HG03378 (cell line): Measurements from ENCODE around the gene KMT5B.
"Not testable (repeated sequence)": the region's sequence is repeated elsewhere in the genome, so short reads cannot be mapped to it uniquely, and the experiment has no call there.

Experiments used
- ATAC-seq: cut with Tn5 transposase; IDR thresholded peaks from one replicate; pipeline ENCODE4 v1.9.1; 2021; ENCODE audit warnings: mild to moderate bottlenecking, moderate library complexity; ENCODE audit not compliant: unreplicated experiment

Gene KMT5B

DNA sequence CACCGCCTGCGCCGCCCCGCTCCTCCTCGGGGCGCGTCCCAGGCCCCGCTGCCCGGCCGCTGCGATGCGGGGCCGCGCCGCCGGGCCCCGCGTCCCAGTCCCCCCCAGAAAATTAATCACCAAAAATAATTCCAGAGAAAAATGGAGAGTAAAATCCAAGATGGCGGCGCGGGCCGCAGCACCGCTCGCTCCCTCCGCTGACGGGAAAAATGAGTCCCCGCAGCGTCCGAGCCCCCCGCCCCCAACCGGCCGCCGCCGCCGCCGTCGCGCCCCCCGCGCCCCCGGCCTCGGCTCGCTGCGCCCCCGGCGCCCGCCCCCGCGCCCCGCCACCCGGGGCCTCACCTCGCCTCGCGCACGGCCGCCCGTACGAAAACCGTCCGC is at the start of gene KMT5B:
KMT5B (minus strand) TSS at position 162 of the 381 bp plus-strand sequence. CDS start 23,220 bp downstream, outside the sequence.
- no peak for ATAC-seq

DNA sequence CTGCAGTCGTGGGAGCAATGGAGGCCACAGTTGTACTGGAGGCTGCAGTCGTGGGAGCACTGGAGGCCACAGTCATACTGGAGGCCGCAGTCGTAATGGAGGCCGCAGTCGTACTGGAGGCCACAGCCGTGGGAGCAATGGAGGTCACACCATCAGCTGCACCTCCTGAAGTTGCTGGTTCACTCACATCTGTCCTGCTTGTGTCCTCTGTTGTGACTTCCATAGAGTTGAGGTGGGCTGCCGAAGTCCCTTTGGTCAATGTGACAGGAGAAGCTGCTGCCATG is 49.4 kb upstream of the KMT5B start:
- ATAC-seq = no peak

DNA sequence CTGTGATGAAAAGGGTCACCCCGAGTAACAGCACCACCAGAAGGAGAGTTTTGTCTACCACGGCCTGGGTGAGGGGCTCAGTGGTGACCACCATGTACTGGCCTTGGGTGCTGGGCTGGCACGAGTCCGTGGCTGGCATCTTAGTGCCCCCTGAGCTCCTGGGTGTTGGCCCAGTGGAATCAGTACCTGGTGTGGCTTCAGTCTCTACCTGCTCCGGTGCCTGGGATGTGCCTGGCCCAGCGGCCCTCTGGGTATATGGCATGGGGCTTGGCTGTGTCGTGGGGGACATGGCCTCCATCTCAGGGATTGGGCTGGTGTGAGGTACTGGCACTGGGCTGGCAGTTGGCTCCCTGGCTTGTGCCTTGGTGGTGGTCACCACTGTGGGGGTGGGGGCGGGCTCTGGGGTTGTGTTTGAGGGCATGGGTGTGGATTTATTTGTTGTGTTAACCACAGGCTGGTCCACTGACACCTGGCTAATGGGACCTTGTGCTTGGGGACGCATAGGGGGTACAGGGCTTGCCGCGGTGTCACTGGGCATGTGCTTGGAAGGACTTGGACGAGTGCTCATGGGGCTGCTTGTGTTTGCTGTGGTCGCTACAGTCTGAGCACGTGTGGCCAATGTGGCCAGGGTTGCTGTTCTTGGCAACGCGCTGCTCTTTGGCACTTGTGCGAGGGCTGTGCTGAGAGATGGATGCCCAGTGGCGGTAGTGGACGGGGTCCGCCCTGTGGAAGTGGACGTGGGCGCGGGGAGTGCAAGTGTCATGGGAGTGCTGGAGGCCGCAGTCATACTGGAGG is 48.9 kb upstream of the KMT5B start:
- ATAC-seq = no peak

DNA sequence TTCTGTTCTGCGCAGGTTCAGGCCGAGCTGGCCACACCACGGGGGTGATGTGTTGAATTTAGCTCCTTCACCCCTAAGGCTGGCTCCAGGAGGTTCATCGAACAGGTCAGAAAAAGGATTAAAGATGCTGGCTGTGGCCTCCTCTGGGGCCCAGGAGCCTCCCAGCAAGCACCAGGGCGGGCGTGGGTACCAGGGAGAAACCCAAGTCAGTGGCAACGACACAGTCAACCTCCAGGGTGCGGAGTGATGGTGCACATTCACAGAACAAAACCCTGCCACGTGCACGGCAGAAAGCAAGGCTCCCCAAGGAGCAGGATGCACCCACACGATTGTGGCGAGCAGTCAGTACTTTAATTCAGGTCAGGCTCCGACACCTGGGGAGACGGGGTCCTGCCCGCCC is 47.9 kb upstream of the KMT5B start:
- no peak for ATAC-seq

DNA sequence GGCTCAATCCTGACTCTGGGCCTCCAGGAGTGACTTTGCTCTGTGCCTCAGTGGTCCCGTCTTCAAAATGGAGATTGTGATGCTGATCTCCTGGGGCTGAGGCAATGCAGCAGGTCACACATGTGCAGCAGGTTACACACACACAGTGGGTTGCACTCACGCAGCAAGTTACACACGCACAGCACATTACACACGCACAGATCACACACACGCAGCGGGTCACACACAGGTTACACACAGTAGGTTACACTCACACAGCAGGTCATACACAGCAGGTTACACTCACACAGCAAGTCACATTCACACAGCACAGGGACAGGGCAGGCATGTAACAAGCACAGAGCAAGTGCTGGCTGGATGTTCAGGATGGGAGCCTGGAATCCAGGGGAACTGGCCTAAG is 47.4 kb upstream of the KMT5B start:
- ATAC-seq = no peak

DNA sequence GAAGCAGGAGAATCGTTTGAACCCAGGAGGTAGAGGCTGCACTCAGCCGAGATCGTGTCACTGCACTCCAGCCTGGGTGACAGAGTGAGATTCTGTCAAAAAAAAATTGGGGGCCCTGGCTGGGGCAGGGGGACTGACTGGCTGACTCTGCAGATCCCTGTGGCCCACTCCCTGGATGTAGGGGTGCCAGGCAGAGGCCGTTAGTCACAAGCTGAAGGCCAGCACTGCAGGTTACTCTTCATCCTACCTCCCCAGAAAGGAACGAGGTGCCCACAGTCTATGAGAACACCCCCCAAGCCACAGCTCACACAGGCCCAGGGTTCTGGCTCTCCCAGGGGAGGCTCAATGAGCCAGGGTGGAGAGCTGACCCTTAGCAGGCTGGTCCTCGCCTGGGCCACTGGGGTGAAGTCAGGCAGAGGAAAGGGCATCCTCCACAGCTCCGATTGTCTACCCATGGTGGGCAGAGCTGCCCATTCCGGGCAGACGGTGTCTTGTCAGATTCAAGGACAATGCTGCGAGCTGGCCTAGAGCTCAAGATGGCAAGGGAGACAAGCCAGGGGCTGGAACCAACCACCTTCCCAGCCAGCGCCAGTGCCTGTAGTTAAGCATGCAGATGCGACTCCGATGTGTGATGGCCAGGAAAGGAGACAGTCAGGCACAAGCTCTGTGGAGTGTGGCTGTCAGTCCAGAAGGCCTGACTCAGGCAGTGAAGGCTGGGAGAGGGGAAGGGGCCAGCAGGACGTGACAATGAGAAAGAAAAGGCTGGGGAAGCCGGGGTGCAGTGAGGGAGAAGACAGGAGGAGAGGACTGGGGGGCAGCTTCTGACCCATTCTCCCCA is 46.2 kb upstream of the KMT5B start:
- ATAC-seq = no peak

DNA sequence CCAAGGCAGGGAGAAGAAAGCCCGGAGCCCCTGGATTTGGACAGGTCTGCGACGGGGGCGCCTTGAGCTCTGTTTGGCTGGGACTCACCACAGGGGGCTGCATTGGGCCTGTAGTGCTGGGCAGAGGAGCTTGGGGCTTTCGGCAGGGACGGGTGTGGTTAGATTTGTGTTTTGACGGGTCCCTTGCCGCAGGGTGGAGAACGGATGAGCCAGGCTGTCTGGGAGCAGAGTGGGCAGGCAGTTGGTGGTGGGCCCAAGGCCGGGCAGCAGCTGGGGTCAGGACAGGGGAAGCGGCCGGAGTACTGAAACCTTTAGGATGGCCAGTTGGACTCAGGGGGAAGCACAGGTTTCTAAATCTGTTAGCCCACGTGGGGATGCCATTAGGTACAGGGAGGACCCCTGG is 45.3 kb upstream of the KMT5B start:
- no peak for ATAC-seq

DNA sequence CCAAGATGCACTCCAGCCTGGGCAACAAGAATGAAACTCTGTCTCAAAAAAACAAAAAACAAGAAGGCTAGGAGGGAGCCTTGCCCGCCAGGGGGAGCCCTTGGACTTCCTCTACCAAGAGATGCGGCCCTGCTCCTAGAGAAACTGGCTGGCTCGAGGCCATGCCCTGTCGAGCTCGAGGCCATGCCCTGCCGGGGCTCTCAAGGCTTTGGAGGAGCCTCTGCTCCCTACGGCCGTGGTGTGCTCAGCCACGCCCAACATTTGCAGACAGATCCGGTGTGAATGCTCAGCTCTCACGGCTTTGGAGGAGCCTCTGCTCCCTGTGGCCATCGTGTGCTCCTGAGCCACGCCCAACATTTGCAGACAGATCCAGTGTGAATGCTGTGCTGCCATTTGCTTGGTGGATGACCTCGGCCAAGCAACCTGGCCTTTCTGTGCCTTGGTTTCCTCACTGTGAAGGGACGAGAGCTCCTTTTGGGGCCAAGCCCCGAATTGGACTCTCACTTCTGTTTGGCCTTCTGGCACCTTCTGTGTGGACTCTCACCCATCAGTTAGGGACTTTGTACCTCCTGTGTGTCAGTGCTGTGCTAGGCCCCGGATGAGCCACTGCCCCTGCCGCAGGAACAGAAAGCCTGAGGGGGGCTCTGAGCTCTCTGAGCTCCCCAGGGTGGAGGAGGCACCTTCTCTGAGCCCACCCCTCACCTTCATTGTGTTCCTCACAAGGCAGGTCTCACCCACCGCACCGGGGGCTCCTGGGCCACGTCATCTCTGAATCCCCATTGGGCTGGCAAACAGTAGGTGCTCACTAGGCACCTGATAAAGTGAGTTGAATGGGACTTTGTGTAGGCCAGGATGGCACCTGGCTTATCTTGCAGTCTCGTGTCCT is 44.6 kb upstream of the KMT5B start:
- ATAC-seq = no peak

DNA sequence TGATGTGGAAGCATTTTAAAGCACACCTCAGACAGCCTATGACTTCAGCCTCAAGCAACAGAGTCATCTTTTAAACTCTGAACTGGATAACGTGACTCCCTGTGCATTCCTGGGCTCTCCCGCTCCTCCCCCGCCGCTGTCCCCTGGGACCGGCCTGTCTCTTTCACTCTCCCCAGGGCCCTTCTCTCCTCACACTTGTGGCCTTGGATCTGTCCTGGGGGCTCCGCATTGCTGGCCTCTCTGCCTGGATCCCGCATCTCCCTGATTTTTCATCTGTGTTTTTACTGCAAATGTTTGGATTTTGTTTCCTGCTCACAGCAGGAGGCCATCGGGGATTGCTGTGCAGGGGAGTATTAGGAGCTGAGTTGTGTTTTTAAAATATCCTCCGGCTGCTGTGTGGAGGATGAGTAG is 43.2 kb upstream of the KMT5B start:
- ATAC-seq = no peak

DNA sequence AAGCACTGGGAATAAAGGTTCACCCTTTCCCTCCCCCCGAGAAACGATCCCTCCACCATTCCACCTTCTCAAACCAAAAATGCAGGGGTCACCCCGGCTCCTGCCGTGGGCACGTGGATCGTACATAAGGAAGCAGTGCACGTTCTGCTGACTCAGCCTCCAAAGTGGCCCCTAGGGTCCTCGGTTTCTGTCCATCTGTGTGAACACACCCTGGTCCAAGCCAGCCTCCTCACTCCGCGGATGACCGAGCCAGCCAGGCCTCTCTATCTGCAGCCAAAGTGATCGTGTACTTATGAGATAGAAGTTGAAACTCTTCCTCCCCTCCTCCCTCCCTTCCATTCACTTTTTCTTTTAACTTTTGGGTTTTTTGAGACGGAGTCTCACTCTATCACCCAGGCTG is 42.4 kb upstream of the KMT5B start:
- ATAC-seq = no peak

DNA sequence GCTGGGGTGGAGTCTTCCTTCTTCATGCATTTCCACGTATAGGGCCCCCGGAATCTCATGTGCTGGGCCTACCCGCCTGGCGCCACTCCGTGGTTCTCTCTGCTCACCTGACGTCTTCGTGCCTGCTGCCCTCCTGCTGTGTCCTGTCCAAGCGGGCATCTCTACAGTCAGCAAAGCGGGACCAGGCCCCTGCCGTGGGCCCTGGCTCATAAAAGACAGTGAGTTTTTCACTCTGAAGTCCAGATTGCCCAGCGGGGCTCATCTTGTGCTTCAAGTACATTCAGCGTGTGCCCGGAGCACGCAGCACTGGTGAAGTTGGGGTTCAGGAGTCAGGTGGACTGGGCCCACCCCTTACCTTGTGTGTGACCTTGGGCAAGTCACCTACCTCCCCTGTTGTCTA is 41.3 kb upstream of the KMT5B start:
- no peak for ATAC-seq

DNA sequence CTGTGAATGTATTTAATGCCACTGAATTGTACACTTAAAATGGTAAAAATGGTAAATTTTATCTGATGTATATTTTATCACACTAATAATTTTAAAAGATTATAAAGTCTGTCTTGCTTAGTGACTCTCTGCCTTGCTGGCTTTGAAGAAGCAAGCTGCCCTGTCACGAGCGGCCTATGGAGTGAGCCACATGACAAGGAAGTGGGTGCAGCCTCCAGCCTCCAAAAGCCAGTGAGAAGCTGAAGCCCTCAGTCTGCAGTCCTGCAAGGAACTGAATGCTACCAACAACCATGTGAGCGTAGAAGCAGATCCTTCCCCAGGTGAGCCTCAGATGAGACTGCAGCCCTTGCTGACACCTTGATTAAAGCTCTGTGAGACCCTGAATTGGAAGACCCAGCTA is 38.7 kb upstream of the KMT5B start:
- no peak for ATAC-seq

DNA sequence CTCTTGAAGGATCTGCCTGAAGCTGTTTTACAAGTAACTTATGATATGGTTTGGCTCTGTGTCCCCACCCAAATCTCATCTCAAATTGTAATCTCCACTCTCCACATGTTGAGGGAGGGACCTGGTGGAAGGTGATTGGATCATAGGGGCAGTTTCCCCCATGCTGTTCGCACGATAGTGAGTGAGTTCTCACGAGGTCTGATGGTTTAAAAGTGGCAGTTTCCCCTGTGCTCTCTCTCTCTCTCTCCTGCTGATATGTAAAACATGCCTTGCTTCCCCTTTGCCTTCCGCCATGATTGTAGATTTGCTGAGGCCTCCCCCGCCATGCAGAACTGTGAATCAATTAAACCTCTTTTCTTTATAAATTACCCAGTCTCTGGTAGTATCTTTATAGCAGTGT is 31.8 kb upstream of the KMT5B start:
- ATAC-seq = not testable (repeated sequence)

DNA sequence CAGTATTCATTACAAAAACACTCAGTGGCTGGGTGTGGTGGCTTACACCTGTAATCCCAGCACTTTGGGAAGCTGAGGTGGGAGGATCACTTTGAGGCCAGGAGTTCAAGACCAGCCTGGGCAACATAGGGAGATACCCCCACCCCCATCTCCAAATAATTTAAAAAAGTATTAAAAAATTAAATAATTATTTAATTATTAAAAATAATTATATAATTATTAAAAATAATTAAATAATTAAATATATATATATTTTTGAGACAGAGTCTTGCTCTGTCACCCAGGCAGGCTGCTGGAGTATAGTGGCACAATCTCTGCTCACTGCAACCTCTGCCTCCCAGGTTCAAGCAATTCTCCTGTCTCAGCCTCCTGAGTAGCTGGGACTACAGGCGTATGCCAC is 30.8 kb upstream of the KMT5B start:
- ATAC-seq = not testable (repeated sequence)

DNA sequence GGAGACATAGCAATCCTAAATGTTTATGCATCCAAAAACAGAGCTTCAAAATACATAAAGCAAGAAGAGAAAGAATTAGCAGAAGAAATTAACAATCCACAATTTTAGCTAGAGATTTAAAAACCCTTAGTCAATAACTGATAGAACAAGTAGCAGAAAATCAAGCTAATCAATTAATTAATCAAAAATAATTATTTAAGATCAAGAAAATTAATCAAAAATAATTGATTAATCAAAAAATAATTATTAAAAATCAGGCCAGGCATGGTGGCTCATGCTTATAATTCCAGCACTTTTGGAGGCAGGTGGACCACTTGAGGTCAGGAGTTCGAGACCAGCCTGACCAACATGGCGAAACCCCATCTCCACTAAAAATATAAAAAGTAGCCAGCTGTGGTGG is 29.5 kb upstream of the KMT5B start:
- ATAC-seq = no peak

DNA sequence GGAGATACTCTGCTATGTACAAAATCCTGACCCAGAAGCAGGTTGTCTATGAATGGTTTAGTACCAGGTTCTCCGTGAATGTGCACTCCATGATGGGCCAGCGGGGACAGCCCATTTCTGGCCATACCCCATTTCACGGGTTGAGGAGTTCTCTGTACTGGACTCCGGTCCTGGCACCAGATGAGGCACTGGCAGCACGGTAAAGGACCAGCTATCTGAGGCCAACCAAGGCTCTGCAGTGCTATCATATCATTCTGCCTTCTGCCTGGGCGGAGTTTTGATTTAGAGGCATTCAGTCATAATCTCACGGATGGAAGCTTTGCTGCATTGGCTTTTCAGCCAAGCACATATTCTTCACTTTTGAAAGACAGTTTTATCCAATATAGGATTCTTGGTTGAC is 18.5 kb upstream of the KMT5B start:
- ATAC-seq = no peak

DNA sequence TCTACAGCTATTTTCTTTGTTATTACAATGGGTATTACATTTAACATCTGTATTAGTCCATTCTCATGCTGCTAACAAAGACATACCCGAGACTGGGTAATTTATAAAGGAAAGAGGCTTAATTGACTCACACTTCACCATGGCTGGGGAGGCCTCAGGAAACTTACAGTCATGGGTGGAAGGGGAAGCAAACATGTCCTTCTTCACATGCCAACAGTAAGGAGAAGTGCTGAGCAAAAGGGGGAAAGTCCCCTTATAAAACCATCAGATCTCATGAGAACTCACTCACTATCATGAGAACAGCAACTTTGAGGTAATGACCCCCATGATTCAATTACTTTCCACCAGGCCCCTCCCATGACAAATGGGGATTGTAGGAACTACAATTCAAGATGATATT is 16.5 kb upstream of the KMT5B start:
- no peak for ATAC-seq

DNA sequence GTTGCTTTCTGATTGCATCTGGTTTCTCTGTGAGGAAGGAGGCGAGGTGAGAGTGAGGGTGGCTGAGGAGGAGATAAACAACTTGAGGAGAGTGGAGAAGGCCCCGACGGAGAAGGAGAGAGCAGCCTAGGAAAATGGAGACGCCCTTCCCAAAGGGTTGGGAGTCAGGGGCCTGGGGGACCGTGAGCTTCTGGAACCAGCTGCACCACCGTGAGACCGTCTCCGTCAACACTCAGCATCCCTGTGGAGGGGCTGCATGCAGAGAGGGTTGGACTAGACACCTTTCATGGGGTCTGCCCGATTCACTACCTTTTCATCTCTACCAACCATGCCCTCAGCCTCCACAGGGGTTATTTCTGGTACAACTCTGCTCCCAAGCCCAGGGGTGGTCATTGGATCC is 13.3 kb upstream of the KMT5B start:
- no peak for ATAC-seq

DNA sequence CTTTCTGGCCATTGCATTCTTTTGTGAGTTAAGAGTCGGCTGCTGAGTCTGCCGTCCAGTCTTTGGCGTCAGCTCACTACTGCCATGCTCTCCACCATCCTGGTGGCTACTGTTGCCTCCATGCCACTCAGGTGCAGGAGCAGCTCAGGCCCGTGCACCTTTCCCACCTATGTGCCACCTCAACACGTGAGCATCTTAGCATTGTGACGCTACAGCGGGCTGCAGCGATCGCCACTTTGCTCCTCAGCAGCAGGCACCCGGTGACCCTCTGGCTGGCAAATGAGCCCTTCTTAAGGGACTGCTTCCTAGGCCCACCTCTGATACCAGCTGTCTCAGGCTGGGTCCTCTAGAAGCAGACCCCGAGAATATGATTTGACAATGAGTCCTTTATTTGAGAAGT is 11.5 kb upstream of the KMT5B start:
- no peak for ATAC-seq

DNA sequence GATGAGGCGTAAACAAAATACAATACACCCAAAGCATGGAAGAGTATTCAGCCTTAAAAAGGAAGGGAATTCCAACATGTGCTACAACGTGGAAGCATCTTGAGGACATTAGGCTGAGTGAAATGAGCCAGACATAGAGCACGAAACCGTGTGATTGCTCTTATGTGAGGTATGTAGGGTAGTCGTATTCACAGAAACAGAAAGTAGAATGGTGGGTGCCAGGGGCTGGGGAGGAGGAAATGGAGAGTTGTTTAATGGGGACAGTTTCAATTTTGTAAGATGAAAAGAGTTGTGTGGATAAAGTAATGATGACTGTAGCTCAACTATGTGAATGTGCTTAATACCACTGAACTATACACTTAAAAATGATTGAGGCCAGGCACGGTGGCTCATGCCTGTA is 10.2 kb upstream of the KMT5B start:
- ATAC-seq = no peak

DNA sequence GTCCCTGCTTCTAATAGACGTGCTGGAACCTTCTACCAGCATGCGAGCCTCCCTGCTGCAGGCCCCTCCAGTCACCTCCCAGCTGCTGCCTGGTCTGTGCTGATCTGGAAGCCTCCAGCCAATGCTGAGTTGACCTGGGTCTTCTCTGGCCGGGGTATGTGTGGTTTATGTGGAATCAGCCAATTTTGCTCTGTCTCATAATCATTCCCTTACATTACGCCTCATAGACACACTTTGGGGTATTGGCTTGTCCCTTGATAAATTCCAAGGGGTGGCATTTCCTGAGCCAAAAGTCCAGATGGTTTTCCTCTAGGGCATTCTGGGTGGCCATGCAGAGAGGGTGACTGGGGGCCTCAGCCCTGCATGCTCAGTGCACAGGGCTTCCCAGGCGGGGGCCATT is 8.3 kb upstream of the KMT5B start:
- no peak for ATAC-seq
